GM12865 (cell line): Measurements from ENCODE around the gene RABGAP1L.

Source experiments
- DNase-seq: peaks from one replicate; pipeline ENCODE4 v3.0.0; 2010; ENCODE audit warnings: low read depth
- H3K4me3 ChIP-seq: 2 replicates; pipeline ENCODE4 v1.5.1; 2011; ENCODE audit warnings: mild to moderate bottlenecking, low read depth, low read length, control low read depth
- CTCF ChIP-seq: IDR thresholded peaks from 2 replicates; pipeline ENCODE4 v1.5.1; 2011; ENCODE audit warnings: low read length, control low read depth, low read depth, inconsistent platforms; ENCODE audit not compliant: insufficient read depth; ENCODE audit errors: missing control alignments

Gene RABGAP1L

GRCh38 chr1:174652569-174653280, 493.4 kb downstream of the RABGAP1L start:
- TF ChIP-seq CTCF = no peak
- no peak overlapping the region for H3K4me3 ChIP-seq
- no peak for DNase-seq

GRCh38 chr1:174654560-174654959, 495.2 kb downstream of the RABGAP1L start:
- TF ChIP-seq CTCF = no peak
- no peak for DNase-seq
- H3K4me3 ChIP-seq = no peak overlapping the region

- no peak for DNase-seq
- no peak for TF ChIP-seq CTCF
Measured at GRCh38 chr1:174656409-174657059, 497.2 kb downstream of the RABGAP1L start.

GRCh38 chr1:174657411-174657810, 498.1 kb downstream of the RABGAP1L start:
- no peak for TF ChIP-seq CTCF
- no peak for DNase-seq
- H3K4me3 ChIP-seq = no peak overlapping the region

More at GRCh38 chr1:174656409-174657059, 497.2 kb downstream of the RABGAP1L start:
- no peak overlapping the region for H3K4me3 ChIP-seq

- H3K4me3 ChIP-seq = no peak overlapping the region
- no peak for DNase-seq
- no peak for TF ChIP-seq CTCF
Measured at GRCh38 chr1:174657893-174658292, 498.6 kb downstream of the RABGAP1L start.

- no peak for TF ChIP-seq CTCF
- DNase-seq = no peak
- no peak overlapping the region for H3K4me3 ChIP-seq
Measured at GRCh38 chr1:174659823-174660222, 500.5 kb downstream of the RABGAP1L start.
